Body of pancreas (tissue), 4 donors: ENCODE results near the gene EYS.

ENCODE experiments used
- POLR2A ChIP-seq, 3 donors: fragments of 450-650 bp; IDR thresholded peaks; one replicate each; pipeline ENCODE4 v1.6.1; 2016; ENCODE audit warnings: antibody characterized with exemption in 3 of 3, mild to moderate bottlenecking in 2 of 3
- TF ChIP-seq, protein P1 (sequence below), 7 experiments: fragments of 450-650 bp in 4 of 7; fragments of 200-600 bp in 3 of 7; sonication (generic) in 3 of 7; IDR thresholded peaks; one replicate each; pipeline ENCODE4 v1.5.1; 2016 to 2019; ENCODE audit warnings: antibody characterized with exemption in 7 of 7

DNA sequence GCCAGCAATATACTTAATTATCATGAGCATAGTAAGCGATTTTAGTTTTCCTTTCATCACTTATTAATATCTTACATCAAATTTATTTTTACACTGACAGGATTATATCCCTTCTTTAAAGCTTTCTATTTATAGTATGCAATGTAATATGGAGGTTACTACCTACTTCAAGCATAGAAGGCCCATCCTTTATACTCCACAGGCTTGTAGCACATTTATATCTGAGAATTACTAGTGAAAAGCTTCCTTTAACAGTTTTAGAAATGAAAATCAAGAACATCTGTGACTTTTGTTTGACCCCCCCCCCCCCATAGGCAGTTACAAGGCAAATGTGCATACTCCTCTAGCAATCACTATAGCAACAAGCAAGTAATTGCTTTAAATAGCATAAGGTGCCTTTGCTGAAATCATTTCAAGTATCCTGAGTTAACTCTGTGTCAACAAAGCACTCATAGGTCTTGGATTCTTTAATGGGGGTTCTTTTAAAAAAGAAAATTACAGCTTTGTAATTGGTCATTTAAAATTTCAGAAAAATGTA is 1153.7 kb downstream of the EYS start:
- TF ChIP-seq POLR2A (IDR thresholded peaks at IDR 0.05), result no peak
- TF ChIP-seq, protein P1, sequence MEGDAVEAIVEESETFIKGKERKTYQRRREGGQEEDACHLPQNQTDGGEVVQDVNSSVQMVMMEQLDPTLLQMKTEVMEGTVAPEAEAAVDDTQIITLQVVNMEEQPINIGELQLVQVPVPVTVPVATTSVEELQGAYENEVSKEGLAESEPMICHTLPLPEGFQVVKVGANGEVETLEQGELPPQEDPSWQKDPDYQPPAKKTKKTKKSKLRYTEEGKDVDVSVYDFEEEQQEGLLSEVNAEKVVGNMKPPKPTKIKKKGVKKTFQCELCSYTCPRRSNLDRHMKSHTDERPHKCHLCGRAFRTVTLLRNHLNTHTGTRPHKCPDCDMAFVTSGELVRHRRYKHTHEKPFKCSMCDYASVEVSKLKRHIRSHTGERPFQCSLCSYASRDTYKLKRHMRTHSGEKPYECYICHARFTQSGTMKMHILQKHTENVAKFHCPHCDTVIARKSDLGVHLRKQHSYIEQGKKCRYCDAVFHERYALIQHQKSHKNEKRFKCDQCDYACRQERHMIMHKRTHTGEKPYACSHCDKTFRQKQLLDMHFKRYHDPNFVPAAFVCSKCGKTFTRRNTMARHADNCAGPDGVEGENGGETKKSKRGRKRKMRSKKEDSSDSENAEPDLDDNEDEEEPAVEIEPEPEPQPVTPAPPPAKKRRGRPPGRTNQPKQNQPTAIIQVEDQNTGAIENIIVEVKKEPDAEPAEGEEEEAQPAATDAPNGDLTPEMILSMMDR (IDR thresholded peaks at IDR 0.05), result no peak
